Spleen (tissue), 3 donors: ENCODE measurements around the gene IFI35.

ENCODE experiments used
- POLR2A ChIP-seq, 3 donors: fragments of 450-650 bp; IDR thresholded peaks; one replicate each; pipeline ENCODE4 v1.5.1; 2017; ENCODE audit warnings: antibody characterized with exemption in 3 of 3, mild to moderate bottlenecking in 1 of 3
- POLR2AphosphoS5 ChIP-seq, 3 donors: sonication (generic); formaldehyde crosslinking; IDR thresholded peaks; one replicate each; pipeline ENCODE4 v1.5.1; 2017; ENCODE audit warnings: antibody characterized with exemption in 3 of 3

- TF ChIP-seq POLR2AphosphoS5 (IDR thresholded peaks at IDR 0.05) (peak; percentile 74 to 88 (median 84)), POLR2A (IDR thresholded peaks at IDR 0.05) (peak in 1 of 3 donors; percentile 54)
These were observed at the start of gene IFI35 for GRCh38 chr17:43006639-43007551.
